Neural progenitor cell (in vitro differentiated cells): ENCODE data around the gene PCDH9. TPM values are rescaled to one million over a fixed set of nuclear protein-coding genes. Genes with fewer than 3 reads are reported as not detected.

Source experiments
- DNase-seq: peaks from one replicate; pipeline ENCODE4 v3.0.0-alpha.2; 2016; ENCODE audit warnings: low spot score
- H2AFZ ChIP-seq: fragments of 200-600 bp; sonication (generic); replicated peaks from 2 replicates; pipeline ENCODE4 v1.6.1; 2016; ENCODE audit warnings: antibody characterized with exemption
- H3F3A ChIP-seq: fragments of 200-600 bp; sonication (generic); 2 replicates; pipeline ENCODE4 v1.6.1; 2016; ENCODE audit warnings: antibody characterized with exemption, low read depth
- H3K27ac ChIP-seq: fragments of 200-600 bp; sonication (generic); 2 replicates; pipeline ENCODE4 v1.5.1; 2016; ENCODE audit warnings: mild to moderate bottlenecking
- H3K27me3 ChIP-seq: fragments of 200-600 bp; sonication (generic); 2 replicates; pipeline ENCODE4 v1.6.1; 2016; ENCODE audit warnings: mild to moderate bottlenecking, moderate library complexity
- H3K36me3 ChIP-seq: fragments of 200-600 bp; sonication (generic); 2 replicates; pipeline ENCODE4 v1.5.1; 2016
- H3K4me1 ChIP-seq: fragments of 200-600 bp; sonication (generic); 2 replicates; pipeline ENCODE4 v1.6.1; 2016; ENCODE audit warnings: mixed run types
- H3K4me2 ChIP-seq: fragments of 200-600 bp; sonication (generic); 2 replicates; pipeline ENCODE4 v1.6.1; 2016
- H3K4me3 ChIP-seq: fragments of 200-600 bp; sonication (generic); 2 replicates; pipeline ENCODE4 v1.5.1; 2016
- H3K79me2 ChIP-seq: fragments of 200-600 bp; sonication (generic); 2 replicates; pipeline ENCODE4 v1.6.1; 2016; ENCODE audit warnings: low read depth
- H3K9ac ChIP-seq: fragments of 200-600 bp; sonication (generic); 2 replicates; pipeline ENCODE4 v1.6.1; 2016
- H3K9me3 ChIP-seq: fragments of 200-600 bp; sonication (generic); 2 replicates; pipeline ENCODE4 v1.5.1; 2016; ENCODE audit warnings: low read depth
- H4K20me1 ChIP-seq: fragments of 200-600 bp; sonication (generic); 2 replicates; pipeline ENCODE4 v1.6.1; 2016; ENCODE audit warnings: low read depth
- H3K27ac Mint-ChIP-seq: 3 replicates; pipeline ENCODE4 v1.8.0; 2021; ENCODE audit warnings: mixed read lengths
- H3K27me3 Mint-ChIP-seq: 2 replicates; pipeline ENCODE4 v1.8.0; 2022; ENCODE audit warnings: low read depth, mild to moderate bottlenecking, inconsistent platforms, moderate library complexity, mixed read lengths; ENCODE audit not compliant: insufficient read depth
- H3K36me3 Mint-ChIP-seq: 3 replicates; pipeline ENCODE4 v1.8.0; 2021; ENCODE audit warnings: mixed read lengths
- H3K4me1 Mint-ChIP-seq: 3 replicates; pipeline ENCODE4 v1.8.0; 2021; ENCODE audit warnings: mixed read lengths
- H3K4me3 Mint-ChIP-seq: 3 replicates; pipeline ENCODE4 v1.8.0; 2021; ENCODE audit warnings: mild to moderate bottlenecking, moderate library complexity, mixed read lengths
- H3K9me3 Mint-ChIP-seq: 3 replicates; pipeline ENCODE4 v1.8.0; 2020; ENCODE audit warnings: mixed read lengths
- EZH2 ChIP-seq: fragments of 200-600 bp; sonication (generic); IDR thresholded peaks from 2 replicates; pipeline ENCODE4 v1.6.1; 2017; ENCODE audit warnings: antibody characterized with exemption, mild to moderate bottlenecking, moderate library complexity
- EZH2phosphoT487 ChIP-seq: fragments of 200-600 bp; sonication (generic); IDR thresholded peaks from 2 replicates; pipeline ENCODE4 v1.6.1; 2017; ENCODE audit warnings: antibody characterized with exemption
- total RNA-seq: library from RNA; depleted of rRNA; stranded (reverse); fragments of >200 nt; gene quantifications from 2 replicates; pipeline ENCODE4 v1.2.3, GENCODE V29; 2015; ENCODE audit warnings: low replicate concordance
- TF ChIP-seq, protein P1 (sequence below): fragments of 200-600 bp; sonication (generic); IDR thresholded peaks from 2 replicates; pipeline ENCODE4 v1.5.1; 2017; ENCODE audit warnings: antibody characterized with exemption, mild to moderate bottlenecking

PCDH9 gene
- total RNA-seq, 1 donor from 2014 or later, result 0.24 TPM

DNA sequence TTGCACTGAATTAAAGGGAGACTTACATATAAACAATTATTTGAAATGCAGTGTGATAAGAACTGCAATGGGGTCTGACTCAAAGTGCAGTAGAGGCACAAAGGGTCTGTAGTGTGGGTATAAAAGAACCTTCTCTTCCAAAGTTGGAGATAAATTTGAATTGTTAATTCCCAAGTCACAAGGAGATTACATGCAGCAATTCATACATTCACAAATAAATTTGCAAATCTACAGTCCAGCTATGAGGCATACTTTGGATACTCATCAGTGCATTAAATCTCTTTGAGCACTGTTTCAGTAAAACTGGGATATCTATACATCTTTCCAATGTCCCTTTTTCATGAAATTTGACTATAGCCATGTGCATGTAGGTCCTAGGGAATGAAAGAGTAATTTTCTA is 799.4 kb downstream of the PCDH9 start:
- no peak overlapping the region for H2AFZ ChIP-seq
- no peak overlapping the region for H3K4me3 Mint-ChIP-seq
- H3F3A ChIP-seq, result no peaks in the 10 kb centered on the region
- H3K36me3 ChIP-seq, result no peaks in the 10 kb centered on the region
- no peaks in the 10 kb centered on the region for H3K27me3 ChIP-seq
- H3K27me3 Mint-ChIP-seq, result no peaks in the 10 kb centered on the region
- no peak overlapping the region for H3K27ac Mint-ChIP-seq
- no peaks in the 10 kb centered on the region for H3K9me3 Mint-ChIP-seq
- no peaks in the 10 kb centered on the region for H3K79me2 ChIP-seq
- H3K4me1 Mint-ChIP-seq, result no peaks in the 10 kb centered on the region
- H3K4me2 ChIP-seq, result no peak overlapping the region
- no peaks in the 10 kb centered on the region for H3K4me1 ChIP-seq
- H3K4me3 ChIP-seq, result no peak overlapping the region
- TF ChIP-seq EZH2 (no peak), EZH2phosphoT487 (no peak)
- TF ChIP-seq, protein P1, sequence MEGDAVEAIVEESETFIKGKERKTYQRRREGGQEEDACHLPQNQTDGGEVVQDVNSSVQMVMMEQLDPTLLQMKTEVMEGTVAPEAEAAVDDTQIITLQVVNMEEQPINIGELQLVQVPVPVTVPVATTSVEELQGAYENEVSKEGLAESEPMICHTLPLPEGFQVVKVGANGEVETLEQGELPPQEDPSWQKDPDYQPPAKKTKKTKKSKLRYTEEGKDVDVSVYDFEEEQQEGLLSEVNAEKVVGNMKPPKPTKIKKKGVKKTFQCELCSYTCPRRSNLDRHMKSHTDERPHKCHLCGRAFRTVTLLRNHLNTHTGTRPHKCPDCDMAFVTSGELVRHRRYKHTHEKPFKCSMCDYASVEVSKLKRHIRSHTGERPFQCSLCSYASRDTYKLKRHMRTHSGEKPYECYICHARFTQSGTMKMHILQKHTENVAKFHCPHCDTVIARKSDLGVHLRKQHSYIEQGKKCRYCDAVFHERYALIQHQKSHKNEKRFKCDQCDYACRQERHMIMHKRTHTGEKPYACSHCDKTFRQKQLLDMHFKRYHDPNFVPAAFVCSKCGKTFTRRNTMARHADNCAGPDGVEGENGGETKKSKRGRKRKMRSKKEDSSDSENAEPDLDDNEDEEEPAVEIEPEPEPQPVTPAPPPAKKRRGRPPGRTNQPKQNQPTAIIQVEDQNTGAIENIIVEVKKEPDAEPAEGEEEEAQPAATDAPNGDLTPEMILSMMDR, result no peak
- no peak overlapping the region for H3K27ac ChIP-seq
- no peaks in the 10 kb centered on the region for H3K9me3 ChIP-seq
- no peaks in the 10 kb centered on the region for H4K20me1 ChIP-seq
- H3K36me3 Mint-ChIP-seq, result no peaks in the 10 kb centered on the region
- H3K9ac ChIP-seq, result no peak overlapping the region
- no peak for DNase-seq

DNA sequence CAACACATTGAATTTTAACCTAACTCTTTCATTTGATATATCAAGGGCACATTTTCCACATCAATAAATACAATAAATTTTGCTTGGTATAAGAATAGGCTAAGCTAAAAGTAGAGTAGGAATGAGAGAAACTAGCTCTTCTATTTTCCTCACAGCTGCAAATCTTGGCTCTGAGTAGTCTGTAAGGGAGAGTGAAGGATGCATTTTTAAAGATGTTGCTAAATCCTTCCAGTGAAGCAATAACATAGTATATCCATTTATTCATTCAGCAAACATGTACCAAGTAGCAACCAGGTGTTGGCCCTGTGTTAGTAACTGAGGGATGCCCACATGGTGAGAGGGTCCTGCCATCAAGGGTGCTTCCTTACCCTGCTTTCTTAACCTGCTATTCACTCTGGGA is 799.9 kb downstream of the PCDH9 start:
- Histone ChIP-seq H4K20me1 (no peaks in the 10 kb centered on the region), H3K27ac (no peak overlapping the region), H3K79me2 (no peaks in the 10 kb centered on the region), H3K9me3 (no peaks in the 10 kb centered on the region), H3K4me2 (no peak overlapping the region), H3K4me3 (no peak overlapping the region), H3K27me3 (no peaks in the 10 kb centered on the region), H3K4me1 (no peaks in the 10 kb centered on the region), H2AFZ (no peak overlapping the region), H3K36me3 (no peaks in the 10 kb centered on the region), H3F3A (no peaks in the 10 kb centered on the region), H3K9ac (no peak overlapping the region)
- Mint-ChIP-seq H3K4me1 (no peaks in the 10 kb centered on the region), H3K9me3 (no peaks in the 10 kb centered on the region), H3K27me3 (no peaks in the 10 kb centered on the region), H3K4me3 (no peak overlapping the region), H3K36me3 (no peaks in the 10 kb centered on the region), H3K27ac (no peak overlapping the region)
- no peak for DNase-seq
- TF ChIP-seq, protein P1, result no peak
- TF ChIP-seq EZH2, result no peak
- no peak for TF ChIP-seq EZH2phosphoT487

DNA sequence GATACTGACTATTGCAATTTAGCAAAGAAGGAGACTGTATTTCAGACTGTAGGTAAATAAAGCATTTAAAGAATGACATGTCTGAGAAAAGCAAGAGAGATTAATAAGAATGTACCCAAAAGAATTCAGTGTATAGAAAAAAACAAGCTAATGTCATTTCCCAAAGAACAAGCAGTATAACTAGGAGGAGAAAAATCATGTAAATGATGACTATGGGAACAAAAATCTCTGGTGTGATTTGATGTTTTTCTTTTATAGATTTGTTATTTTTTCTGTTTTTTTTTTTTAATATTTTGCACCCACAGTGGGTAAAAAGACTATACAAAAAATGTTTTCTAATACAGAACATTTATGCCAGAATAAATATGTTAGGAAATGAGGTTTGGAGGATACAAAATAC is 801.0 kb downstream of the PCDH9 start:
- Histone ChIP-seq H3K4me2 (no peak overlapping the region), H3K4me3 (no peak overlapping the region), H3K27ac (no peak overlapping the region), H2AFZ (no peak overlapping the region), H3F3A (no peaks in the 10 kb centered on the region), H3K9ac (no peak overlapping the region), H3K9me3 (no peaks in the 10 kb centered on the region), H4K20me1 (no peaks in the 10 kb centered on the region), H3K4me1 (no peaks in the 10 kb centered on the region), H3K27me3 (no peaks in the 10 kb centered on the region), H3K79me2 (no peaks in the 10 kb centered on the region), H3K36me3 (no peaks in the 10 kb centered on the region)
- no peak overlapping the region for H3K4me3 Mint-ChIP-seq
- no peaks in the 10 kb centered on the region for H3K9me3 Mint-ChIP-seq
- TF ChIP-seq EZH2phosphoT487 (no peak), EZH2 (no peak)
- TF ChIP-seq, protein P1, result no peak
- peaks cover 2% of the 10 kb centered on the region for H3K27me3 Mint-ChIP-seq
- H3K27ac Mint-ChIP-seq, result no peak overlapping the region
- no peak for DNase-seq
- H3K4me1 Mint-ChIP-seq, result no peaks in the 10 kb centered on the region
- no peaks in the 10 kb centered on the region for H3K36me3 Mint-ChIP-seq
